ENCODE results near the gene ABCB4. TPM values are rescaled to one million over a fixed set of nuclear protein-coding genes. Genes with fewer than 3 reads are reported as not detected.

The ABCB4 gene
- total RNA-seq, 1 donor, result 7.2 TPM

DNA sequence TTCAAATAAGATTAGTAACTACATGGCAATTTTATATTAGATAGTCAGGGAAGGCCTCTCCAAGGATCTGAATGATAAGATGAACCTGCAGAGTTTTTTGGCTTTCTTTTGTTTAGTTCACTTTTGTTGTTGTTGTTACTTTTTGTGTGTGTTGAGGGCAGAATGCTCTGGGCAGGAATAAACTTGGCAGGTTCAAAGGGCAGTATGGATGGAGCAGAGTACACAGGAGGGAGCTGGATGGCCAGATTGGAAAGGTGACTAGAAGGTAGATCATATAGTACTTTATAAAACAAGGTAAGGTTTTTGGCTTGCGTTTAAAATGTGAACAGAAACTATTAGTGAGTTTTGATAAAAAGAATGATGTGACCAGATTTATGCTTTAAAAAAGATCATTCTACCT, 112.1 kb downstream of the ABCB4 start:
- no peaks in the 10 kb centered on the region for H3K27me3 ChIP-seq (ENCODE audit: insufficient read depth, low read length)
- H3K4me1 ChIP-seq (ENCODE audit: insufficient read depth, low read length), result no peaks in the 10 kb centered on the region
- H3K9me3 ChIP-seq (ENCODE audit: low read depth, low read length), result no peaks in the 10 kb centered on the region
- no peak overlapping the region for H3K4me3 ChIP-seq (ENCODE audit: low read length)

DNA sequence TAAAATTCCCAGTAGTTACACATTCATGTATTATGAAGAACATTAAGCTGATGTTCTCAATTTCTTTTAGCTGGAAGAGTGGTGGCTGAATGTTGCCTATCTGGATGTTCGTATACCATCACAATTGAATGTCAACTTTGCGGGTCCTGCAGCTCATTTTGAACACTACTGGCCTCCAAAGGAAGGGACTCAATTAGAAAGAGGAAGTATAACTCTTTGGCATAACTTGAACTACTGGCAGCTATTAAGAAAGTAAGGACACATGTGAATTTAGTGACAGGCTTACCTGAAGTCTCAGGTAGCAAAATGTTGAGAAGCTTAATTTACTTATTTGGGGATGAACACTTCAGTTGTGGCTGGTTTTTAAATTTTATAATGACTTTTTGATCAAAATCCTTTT, 114.2 kb downstream of the ABCB4 start:
- Histone ChIP-seq H3K27me3 (ENCODE audit: insufficient read depth, low read length) (no peaks in the 10 kb centered on the region), H3K9me3 (ENCODE audit: low read depth, low read length) (no peaks in the 10 kb centered on the region), H3K4me1 (ENCODE audit: insufficient read depth, low read length) (no peaks in the 10 kb centered on the region), H3K4me3 (ENCODE audit: low read length) (no peak overlapping the region)

DNA sequence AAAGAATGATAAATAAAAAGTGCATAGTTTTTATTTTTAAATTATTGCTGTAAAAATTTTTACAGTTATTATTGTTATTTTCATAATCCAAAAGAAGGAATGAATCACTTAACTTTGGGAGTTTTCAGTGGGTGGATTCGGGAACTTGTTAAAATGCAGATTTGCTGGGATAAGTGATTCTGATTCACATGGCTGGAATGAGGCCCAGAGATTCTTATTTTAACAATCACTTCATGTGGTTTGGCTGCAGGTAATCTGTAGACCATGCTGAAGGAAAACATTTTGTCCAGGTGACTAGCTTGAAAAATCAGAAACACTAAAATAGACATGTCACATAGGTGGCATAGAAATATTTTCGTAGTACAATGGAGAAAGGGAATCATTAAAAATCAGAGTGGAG, 116.1 kb downstream of the ABCB4 start:
- H3K4me3 ChIP-seq (ENCODE audit: low read length), result no peak overlapping the region
- no peaks in the 10 kb centered on the region for H3K27me3 ChIP-seq (ENCODE audit: insufficient read depth, low read length)
- peaks cover 9% of the 10 kb centered on the region for H3K9me3 ChIP-seq (ENCODE audit: low read depth, low read length)
- no peaks in the 10 kb centered on the region for H3K4me1 ChIP-seq (ENCODE audit: insufficient read depth, low read length)

- Histone ChIP-seq H3K4me3 (ENCODE audit: low read length) (no peak overlapping the region), H3K27me3 (ENCODE audit: insufficient read depth, low read length) (no peaks in the 10 kb centered on the region), H3K9me3 (ENCODE audit: low read depth, low read length) (peaks cover 18% of the 10 kb centered on the region), H3K4me1 (ENCODE audit: insufficient read depth, low read length) (no peaks in the 10 kb centered on the region)
Measured at GRCh38 chr7:87356448-87356847, 119.0 kb downstream of the ABCB4 start.

DNA sequence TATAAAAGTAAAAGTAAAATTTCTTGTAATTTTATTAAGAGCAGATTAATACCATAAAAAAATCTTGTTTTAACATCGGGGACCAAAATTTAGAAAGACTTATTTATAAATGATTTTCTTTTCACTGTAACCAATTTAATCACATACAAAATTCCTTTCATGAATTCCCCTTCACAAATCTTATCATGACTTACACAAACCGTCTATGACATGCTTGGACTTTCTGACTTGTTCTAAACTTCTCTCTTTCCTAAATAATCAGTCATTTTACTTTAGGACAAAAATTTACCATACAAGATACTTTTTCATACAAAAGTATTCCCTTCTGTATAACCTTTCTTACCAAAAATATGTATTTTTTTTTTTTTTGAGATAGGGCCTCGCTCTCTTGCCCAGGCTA, 120.7 kb downstream of the ABCB4 start:
- Histone ChIP-seq H3K4me3 (ENCODE audit: low read length) (no peak overlapping the region), H3K27me3 (ENCODE audit: insufficient read depth, low read length) (no peaks in the 10 kb centered on the region), H3K4me1 (ENCODE audit: insufficient read depth, low read length) (no peaks in the 10 kb centered on the region), H3K9me3 (ENCODE audit: low read depth, low read length) (peaks cover 18% of the 10 kb centered on the region)

Other genes with a start within 250 kb of the ABCB4 start
- gene CROT, start 130.0 kb downstream of the ABCB4 start, total RNA-seq, result 6.9 TPM
- gene ABCB1, start 125.2 kb upstream of the ABCB4 start, total RNA-seq, result 12.3 TPM
- 0.73 TPM for gene RUNDC3B, start 152.7 kb upstream of the ABCB4 start, total RNA-seq

Data from mononuclear cell (primary cell).